GM18502 (cell line): ENCODE measurements around the gene NPSR1.
"Not testable (repeated sequence)": the region's sequence is repeated elsewhere in the genome, so short reads cannot be mapped to it uniquely, and the experiment has no call there.

ENCODE experiments used
- ATAC-seq: cut with Tn5 transposase; IDR thresholded peaks from one replicate; pipeline ENCODE4 v1.9.1; 2021; ENCODE audit warnings: mild to moderate bottlenecking; ENCODE audit not compliant: unreplicated experiment, poor library complexity

NPSR1 gene

GRCh38 chr7:34755008-34755407 is 97.0 kb downstream of the NPSR1 start:
- no peak for ATAC-seq

DNA sequence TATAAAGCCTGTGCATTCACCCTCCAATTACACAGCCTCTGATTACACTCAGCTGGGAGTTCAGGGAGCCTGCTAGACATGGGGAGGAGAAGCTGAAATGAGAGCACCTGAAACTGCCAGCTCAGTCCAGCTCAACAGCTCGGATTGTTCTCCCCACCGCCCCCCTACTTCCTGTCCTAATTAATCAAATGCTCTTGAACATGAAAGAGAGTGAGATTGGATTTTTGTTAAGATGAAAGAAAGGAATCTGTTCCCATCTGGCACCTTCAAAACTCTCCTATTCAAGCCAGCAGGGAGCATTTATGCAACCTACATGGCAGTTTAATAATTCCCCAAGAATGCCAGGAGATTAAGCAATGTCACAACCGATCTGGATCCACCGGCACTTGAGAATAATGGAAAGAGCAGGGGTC is 98.0 kb downstream of the NPSR1 start:
- no peak for ATAC-seq

DNA sequence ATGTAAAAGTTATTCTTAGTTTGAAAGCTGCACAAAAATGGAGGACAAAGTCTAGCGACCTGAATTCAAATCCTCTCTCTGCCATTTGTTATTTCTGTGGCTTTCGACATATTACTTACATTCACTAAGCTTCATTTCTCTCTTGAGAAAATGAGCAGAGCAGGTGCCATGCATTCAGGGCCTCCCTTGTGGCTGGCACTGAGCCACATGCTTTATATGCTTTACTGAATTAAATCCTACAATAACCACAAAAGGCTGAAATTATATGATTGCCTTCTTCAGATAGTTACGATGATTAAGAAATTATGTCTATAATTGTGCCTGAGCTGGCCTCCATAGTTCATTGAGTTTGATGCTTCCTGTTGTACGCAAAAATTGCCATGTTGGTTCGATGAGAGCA is 98.7 kb downstream of the NPSR1 start:
- no peak for ATAC-seq

GRCh38 chr7:34757570-34758110 is 99.6 kb downstream of the NPSR1 start:
- no peak for ATAC-seq

- ATAC-seq, result no peak
These were observed 100.1 kb downstream of the NPSR1 start for GRCh38 chr7:34758111-34758601.

DNA sequence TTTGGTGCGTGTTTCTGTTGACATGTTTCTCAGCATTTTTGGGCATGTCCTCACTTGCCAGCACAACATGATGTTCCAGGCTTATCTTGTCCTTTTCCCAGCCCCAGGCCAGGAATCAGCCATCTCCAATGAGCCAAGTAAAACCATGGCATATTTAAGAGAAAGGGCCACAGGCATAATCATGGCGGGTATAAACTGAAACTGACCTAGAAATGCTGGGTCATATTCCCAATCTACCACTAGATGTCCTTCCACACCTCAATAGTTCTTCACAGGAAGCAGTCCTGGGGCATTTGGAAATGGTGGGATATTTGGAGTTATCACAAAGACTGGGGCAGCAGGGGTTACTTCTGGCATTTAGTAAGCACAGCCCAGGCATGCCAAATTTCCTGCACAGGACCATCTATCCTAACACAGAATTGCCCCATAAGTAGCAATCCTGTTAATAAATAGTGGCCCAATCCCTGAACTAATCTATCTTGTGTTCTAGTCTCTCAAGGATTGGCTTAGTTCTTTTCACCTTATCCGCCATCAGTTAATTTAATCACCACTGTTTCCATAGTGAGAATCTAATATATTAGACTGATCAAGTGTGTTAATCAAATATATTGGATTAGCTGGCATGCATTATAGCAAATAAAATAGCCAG is 101.6 kb downstream of the NPSR1 start:
- no peak for ATAC-seq

- ATAC-seq, result no peak
These were observed 102.3 kb downstream of the NPSR1 start for GRCh38 chr7:34760271-34760670.

DNA sequence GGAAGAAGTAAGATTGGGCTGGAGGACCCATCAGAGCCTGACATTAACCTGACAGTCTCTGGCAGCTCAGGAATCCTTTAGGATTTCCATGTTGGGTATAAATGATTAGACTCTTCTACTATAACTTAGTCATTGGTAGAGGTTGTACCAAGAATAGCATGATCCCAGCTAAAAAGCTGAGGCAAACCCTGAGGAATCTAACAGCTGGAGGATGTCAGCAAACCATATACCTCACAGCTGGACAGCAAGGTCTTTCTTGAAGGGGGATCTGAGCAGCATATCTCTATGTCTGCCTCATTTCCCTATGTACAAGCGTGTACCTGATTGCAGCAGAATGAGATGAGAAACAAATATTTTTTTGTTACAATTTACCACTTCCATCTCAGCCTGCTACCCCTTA is 103.2 kb downstream of the NPSR1 start:
- no peak for ATAC-seq

DNA sequence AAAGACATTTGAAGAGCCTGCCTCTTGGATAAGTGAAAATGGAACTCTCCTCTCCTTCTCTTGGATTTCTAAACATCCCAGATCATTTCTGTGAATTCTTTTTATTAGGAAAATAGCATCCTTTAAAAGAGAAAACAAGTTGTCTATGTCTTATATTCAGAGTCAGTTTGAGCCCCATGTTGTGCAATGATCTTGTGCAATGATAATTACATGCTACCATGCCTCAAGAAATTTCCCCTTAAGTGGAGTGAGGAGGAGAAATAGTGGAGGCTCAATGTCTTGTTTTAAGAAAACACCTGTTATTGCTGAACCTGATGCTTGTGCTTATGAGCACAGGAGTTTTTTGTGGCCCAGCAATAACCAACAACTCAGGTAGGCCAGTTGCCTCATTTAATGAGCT is 103.6 kb downstream of the NPSR1 start:
- no peak for ATAC-seq

- no peak for ATAC-seq
These were observed 104.7 kb downstream of the NPSR1 start for GRCh38 chr7:34762764-34763163.

DNA sequence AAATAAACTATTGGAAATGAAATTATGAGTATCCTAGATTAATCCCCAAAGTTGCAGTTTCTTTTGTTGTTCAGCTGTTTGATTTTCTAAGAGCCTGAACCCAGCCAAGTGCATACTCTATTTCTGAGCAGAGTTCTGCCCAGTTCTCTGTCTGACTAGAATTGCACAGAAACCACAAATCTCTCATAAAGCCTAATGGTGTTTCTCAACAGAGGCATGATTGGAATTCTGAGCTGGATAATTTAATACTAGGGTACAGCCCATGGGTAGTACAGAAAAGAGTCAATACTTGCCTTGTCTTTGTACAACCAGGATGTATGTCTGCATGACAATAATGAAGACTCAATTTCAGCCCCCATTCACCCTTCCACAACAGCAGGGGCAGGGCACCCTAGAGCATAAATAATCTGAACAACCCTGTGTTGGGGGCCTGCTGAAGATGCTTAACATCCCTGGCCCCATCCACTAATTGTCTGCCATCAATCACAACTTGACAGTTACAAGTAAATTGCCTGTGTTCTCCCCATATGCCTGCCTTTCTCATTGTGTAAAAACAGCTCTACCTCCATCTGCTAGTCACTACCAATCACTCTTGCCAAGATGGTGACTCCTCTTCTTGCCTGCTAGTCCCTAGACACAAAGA is 114.4 kb downstream of the NPSR1 start:
- ATAC-seq, result no peak

DNA sequence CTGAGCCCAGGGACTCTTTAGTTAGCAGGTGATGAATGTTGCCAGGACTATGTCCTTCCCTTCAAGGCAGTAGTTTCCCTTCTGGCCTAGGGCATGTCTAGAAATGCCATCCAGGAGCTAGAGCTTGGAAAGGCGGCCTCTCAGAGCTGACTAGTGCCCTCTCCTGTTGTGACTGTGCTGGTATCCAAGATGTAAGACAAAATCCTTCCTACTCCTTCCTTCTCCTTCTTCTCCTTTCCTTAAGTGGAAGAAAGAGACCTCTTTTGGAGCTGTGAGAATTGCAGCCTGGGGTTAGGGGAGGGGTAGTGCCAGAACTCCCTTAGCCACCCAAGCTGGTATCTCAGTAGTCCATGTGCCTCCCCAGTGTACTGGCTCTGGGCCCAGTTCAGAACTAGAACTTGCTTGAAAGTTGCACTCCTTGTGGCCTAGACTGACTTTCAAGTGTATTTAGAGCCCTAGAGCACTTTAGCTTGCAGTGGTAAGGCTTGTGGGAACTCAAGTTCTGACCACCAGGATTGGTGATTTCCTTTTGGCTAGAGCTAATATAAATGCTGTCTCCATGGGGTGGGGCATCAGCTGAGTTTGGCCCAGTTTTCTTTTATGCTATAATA is 118.8 kb downstream of the NPSR1 start:
- no peak for ATAC-seq

DNA sequence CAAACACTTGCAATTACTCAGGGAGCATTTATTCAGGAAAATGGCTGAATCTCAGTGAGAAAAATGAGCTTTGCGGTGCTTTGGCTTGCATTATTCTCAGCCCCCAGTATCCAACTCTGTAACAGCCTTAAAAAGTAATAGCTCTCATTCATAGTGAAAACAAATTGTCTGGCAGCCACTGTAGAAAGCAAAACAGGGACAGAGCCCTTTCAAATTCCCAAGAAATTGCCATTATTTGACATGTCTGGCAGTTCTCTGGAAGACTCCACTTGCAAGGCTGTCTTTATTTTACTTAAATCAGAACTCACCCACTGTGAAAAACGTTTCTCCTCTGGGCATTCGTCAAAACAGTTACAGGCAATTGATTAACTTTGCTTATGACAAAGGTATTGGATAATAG is 122.5 kb downstream of the NPSR1 start:
- no peak for ATAC-seq

- ATAC-seq, result no peak
These were observed 129.6 kb downstream of the NPSR1 start for GRCh38 chr7:34787586-34787985.

- ATAC-seq, result no peak
These were observed 148.8 kb downstream of the NPSR1 start for GRCh38 chr7:34806831-34807230.

DNA sequence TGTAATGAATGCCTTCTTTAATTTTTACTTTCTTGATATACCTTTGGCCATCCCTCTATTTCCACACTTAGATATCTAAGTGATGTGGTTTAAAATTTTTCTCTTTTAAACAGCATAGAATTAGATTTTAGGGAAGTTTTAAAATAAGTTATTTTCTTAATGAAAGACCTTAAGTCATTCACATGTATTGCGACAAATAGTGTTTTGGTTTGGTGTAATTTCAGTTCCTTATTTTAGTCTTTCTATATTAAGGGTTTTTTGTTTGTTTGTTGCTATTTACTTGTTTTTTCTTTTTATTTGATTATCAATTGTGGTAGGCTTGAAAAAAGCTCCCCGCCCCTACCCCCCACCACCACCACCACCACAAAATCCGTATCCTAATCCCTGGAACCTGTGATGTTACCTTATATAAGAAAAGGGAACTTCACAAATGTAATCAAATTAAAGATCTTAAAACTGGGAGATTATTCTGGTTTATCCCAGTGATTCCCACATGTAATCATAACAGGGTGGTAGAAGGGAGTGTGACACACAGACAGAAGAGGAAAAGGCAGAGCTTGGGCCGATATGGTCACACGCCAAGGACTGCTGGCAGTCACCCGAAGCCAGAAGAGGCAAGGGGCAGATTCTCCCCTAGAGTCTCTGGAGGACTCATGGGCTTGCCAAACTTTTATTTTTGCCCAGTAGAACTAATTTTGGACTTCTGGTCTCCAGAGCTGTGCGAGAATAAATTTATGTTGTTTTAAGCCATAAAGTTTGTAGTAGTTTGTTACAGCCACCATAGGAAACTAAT is 149.7 kb downstream of the NPSR1 start:
- no peak for ATAC-seq

DNA sequence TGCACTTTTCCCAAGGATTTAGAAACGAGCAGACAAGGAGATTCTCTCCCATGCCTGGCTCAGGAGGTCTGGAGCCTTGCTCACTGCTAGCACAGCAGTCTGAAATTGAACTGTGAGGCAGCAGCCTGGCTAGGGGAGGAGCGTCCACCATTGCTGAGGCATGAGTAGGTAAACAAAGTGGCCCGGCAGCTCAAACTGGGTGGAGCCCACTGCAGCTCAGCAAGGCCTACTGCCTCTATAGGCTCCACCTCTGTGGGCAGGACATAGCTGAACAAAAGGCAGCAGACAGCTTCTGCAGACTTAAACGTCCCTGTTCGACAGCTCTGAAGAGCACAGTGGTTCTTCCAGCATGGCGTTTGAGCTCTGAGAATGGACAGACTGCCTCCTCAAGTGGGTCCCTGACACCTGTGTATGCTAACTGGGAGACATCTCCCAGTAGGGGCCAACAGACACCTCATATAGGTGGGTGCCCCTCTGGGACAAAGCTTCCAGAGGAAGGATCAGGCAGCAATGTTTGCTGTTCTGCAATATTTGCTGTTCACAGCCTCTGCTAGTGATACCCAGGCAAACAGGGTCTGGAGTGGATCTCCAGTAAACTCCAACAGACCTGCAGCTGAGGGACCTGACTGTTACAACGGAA is 156.3 kb downstream of the NPSR1 start:
- not testable (repeated sequence) for ATAC-seq

- ATAC-seq, result no peak
These were observed 164.0 kb downstream of the NPSR1 start for GRCh38 chr7:34821932-34822558.

GRCh38 chr7:34823650-34824258 is 165.7 kb downstream of the NPSR1 start:
- ATAC-seq, result peak; percentile 82
